H1 (cell line): Measurements from ENCODE around the gene BCAP31.

Source experiments
- CBX8 ChIP-seq: fragments of 300-800, 300-1000 bp; sonication (generic); IDR thresholded peaks from 2 replicates; pipeline ENCODE4 v1.7.1; 2016; ENCODE audit warnings: low read depth, low read length, borderline replicate concordance
- GABPA ChIP-seq: IDR thresholded peaks from 2 replicates; pipeline ENCODE4 v1.6.1; 2011; ENCODE audit warnings: mild to moderate bottlenecking, low read length, moderate library complexity, borderline replicate concordance; ENCODE audit not compliant: insufficient read depth
- HDAC2 ChIP-seq, 2 experiments: fragments of 300-600 bp in 1 of 2; sonication (generic) in 1 of 2; IDR thresholded peaks; 2 replicates each; pipeline ENCODE4 v1.6.1; 2011 to 2012; ENCODE audit warnings: low read depth in 2 of 2, low read length in 2 of 2, mild to moderate bottlenecking in 2 of 2, moderate library complexity in 2 of 2, borderline replicate concordance in 1 of 2, inconsistent platforms in 1 of 2
- JUND ChIP-seq: IDR thresholded peaks from 2 replicates; pipeline ENCODE4 v1.6.1; 2011; ENCODE audit warnings: mild to moderate bottlenecking, improper control_type of control experiment, low read length
- POLR2A ChIP-seq, 2 experiments: IDR thresholded peaks; 1 replicate in 1 of 2; 2 replicates in 1 of 2; pipeline ENCODE4 v1.6.1; 2011; ENCODE audit warnings: low read depth in 2 of 2, low read length in 2 of 2, mild to moderate bottlenecking in 2 of 2; ENCODE audit errors: control extremely low read depth in 1 of 2
- RNF2 ChIP-seq: fragments of 200-900, 300-1000 bp; sonication (generic); IDR thresholded peaks from 2 replicates; pipeline ENCODE4 v1.7.1; 2016; ENCODE audit warnings: borderline replicate concordance, low read depth, mild to moderate bottlenecking, antibody characterized with exemption, low read length; ENCODE audit not compliant: poor library complexity, severe bottlenecking; ENCODE audit errors: missing control alignments
- SIN3A ChIP-seq, 2 experiments: IDR thresholded peaks in 1 of 2; conservative IDR thresholded peaks in 1 of 2; 2 replicates each; pipeline ENCODE4 v1.6.1; 2011 to 2012; ENCODE audit warnings: low read length in 2 of 2, improper control_type of control experiment in 1 of 2, low read depth in 1 of 2, mild to moderate bottlenecking in 1 of 2
- TCF12 ChIP-seq: IDR thresholded peaks from 2 replicates; pipeline ENCODE4 v1.6.1; 2011; ENCODE audit warnings: low read depth, mild to moderate bottlenecking, low read length
- ZNF274 ChIP-seq: IDR thresholded peaks from 2 replicates; pipeline ENCODE4 v1.7.0; 2012; ENCODE audit warnings: low read length, borderline replicate concordance; ENCODE audit errors: extremely low read depth
- TF ChIP-seq, protein P1 (sequence below): IDR thresholded peaks from 2 replicates; pipeline ENCODE4 v1.6.1; 2012; ENCODE audit warnings: inconsistent platforms
- TF ChIP-seq, protein P2 (sequence below), 3 experiments: IDR thresholded peaks; 1 replicate in 2 of 3; 2 replicates in 1 of 3; pipeline versions ENCODE4 v1.5.1 to v1.6.1; 2011; ENCODE audit warnings: low read length in 3 of 3, mild to moderate bottlenecking in 3 of 3, inconsistent platforms in 2 of 3, low read depth in 1 of 3, moderate library complexity in 1 of 3; ENCODE audit not compliant: insufficient read depth in 1 of 3; ENCODE audit errors: control extremely low read depth in 1 of 3
- TF ChIP-seq, protein P3 (sequence below): IDR thresholded peaks from 2 replicates; pipeline ENCODE4 v1.6.1; 2011; ENCODE audit warnings: low read length, improper control_type of control experiment

DNA sequence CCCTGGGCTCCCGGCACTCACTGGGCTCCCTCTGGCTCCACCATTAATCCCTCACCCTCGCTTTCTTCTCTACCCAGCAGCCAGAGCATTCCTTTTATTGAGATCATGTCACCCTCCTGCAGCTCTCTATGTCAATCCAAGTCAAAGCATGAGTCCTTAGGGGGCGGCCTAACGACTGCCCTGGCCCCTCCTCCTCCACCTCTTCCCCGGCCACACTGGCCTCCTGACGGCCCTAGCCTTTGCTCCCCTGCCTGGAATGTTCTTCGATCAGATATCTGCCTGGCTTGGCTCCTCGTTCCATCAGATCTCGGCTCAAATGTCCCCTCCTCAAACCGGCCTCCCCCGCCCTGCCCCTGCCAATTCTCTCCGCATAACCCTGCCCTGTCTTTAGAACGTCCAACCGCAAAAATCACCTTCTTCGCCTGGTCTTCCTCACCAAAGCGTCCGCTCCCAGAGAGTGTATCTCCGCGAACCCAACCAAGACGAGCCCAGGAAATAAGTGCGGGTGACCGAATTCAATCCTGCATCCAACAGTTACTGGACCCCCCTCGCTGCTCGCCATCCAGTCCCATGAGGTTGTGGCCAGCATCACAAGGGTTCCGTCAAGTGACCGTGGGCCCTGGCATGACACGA lies 49.9 kb downstream of the BCAP31 start:
- no peak for TF ChIP-seq ZNF274
- no peak for TF ChIP-seq POLR2A (IDR thresholded peaks at IDR 0.05; ENCODE audit: control extremely low read depth in 1 of 2, low read depth in 2 of 2, low read length in 2 of 2)
- no peak for TF ChIP-seq CBX8
- no peak for TF ChIP-seq GABPA
- no peak for TF ChIP-seq HDAC2 (IDR thresholded peaks at IDR 0.05; ENCODE audit: borderline replicate concordance in 1 of 2, low read depth in 2 of 2, low read length in 2 of 2)
- TF ChIP-seq SIN3A (conservative IDR thresholded peaks at IDR 0.05 in 1 of 2, IDR thresholded peaks at IDR 0.05 in 1 of 2; ENCODE audit: low read depth in 1 of 2, low read length in 2 of 2), result no peak
- TF ChIP-seq TCF12, result no peak
- TF ChIP-seq, protein P1, sequence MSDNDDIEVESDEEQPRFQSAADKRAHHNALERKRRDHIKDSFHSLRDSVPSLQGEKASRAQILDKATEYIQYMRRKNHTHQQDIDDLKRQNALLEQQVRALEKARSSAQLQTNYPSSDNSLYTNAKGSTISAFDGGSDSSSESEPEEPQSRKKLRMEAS, result no peak
- TF ChIP-seq, protein P2, sequence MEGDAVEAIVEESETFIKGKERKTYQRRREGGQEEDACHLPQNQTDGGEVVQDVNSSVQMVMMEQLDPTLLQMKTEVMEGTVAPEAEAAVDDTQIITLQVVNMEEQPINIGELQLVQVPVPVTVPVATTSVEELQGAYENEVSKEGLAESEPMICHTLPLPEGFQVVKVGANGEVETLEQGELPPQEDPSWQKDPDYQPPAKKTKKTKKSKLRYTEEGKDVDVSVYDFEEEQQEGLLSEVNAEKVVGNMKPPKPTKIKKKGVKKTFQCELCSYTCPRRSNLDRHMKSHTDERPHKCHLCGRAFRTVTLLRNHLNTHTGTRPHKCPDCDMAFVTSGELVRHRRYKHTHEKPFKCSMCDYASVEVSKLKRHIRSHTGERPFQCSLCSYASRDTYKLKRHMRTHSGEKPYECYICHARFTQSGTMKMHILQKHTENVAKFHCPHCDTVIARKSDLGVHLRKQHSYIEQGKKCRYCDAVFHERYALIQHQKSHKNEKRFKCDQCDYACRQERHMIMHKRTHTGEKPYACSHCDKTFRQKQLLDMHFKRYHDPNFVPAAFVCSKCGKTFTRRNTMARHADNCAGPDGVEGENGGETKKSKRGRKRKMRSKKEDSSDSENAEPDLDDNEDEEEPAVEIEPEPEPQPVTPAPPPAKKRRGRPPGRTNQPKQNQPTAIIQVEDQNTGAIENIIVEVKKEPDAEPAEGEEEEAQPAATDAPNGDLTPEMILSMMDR (IDR thresholded peaks at IDR 0.05; ENCODE audit: control extremely low read depth in 1 of 3, insufficient read depth in 1 of 3, low read depth in 1 of 3, low read length in 3 of 3), result no peak
- TF ChIP-seq JUND, result no peak
- TF ChIP-seq, protein P3, sequence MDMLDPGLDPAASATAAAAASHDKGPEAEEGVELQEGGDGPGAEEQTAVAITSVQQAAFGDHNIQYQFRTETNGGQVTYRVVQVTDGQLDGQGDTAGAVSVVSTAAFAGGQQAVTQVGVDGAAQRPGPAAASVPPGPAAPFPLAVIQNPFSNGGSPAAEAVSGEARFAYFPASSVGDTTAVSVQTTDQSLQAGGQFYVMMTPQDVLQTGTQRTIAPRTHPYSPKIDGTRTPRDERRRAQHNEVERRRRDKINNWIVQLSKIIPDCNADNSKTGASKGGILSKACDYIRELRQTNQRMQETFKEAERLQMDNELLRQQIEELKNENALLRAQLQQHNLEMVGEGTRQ, result no peak
- no peak for TF ChIP-seq RNF2
